ENCODE results near the gene SOX1.
A peak's percentile ranks its signal among the peaks of the same experiment; 100 is the strongest.

The SOX1 gene
- total RNA-seq = 0 to 0.06 (median 0) reads per million in 9 experiments

- peaks cover 50 to 74% of the 10 kb centered on the region in 2 donors for H3K27me3 Mint-ChIP-seq
- ATAC-seq (replicated peaks) (no peak), DNase-seq (no peak)
- peak within 1 kb of the TSS; percentile 4 to 46 for H3K4me3 Mint-ChIP-seq
- H3K36me3 Mint-ChIP-seq (ENCODE audit: insufficient read depth) = no peaks in the 10 kb centered on the region
- peaks cover 0 to 2% of the 10 kb centered on the region in 2 donors for H3K9me3 Mint-ChIP-seq
- H3K4me1 Mint-ChIP-seq (ENCODE audit: low read depth in 2 of 2) = peaks cover 0 to 3% of the 10 kb centered on the region in 2 donors
- H3K27ac Mint-ChIP-seq = no peak within 1 kb of the TSS
Observed at GRCh38 chr13:112067116-112067741, at the start of gene SOX1. SOX1 (plus strand) TSS chr13:112067149; CDS start chr13:112067659, 510 bp downstream.

- no peaks in the 10 kb centered on the region for H3K4me1 Mint-ChIP-seq (ENCODE audit: low read depth in 2 of 2)
- peaks cover 2% of the 10 kb centered on the region for H3K36me3 Mint-ChIP-seq (ENCODE audit: insufficient read depth)
- H3K4me3 Mint-ChIP-seq = no peak overlapping the region
- H3K9me3 Mint-ChIP-seq = peaks cover 0 to 8% of the 10 kb centered on the region in 2 donors
- H3K27ac Mint-ChIP-seq = no peak overlapping the region
- DNase-seq (no peak), ATAC-seq (replicated peaks) (no peak)
- peaks cover 6 to 34% of the 10 kb centered on the region in 2 donors for H3K27me3 Mint-ChIP-seq
Observed at GRCh38 chr13:112024577-112024976, 42.4 kb upstream of the SOX1 start.

- Mint-ChIP-seq H3K4me1 (ENCODE audit: low read depth in 2 of 2) (no peaks in the 10 kb centered on the region), H3K4me3 (no peak overlapping the region), H3K27ac (no peak overlapping the region), H3K36me3 (ENCODE audit: insufficient read depth) (peaks cover 2% of the 10 kb centered on the region), H3K9me3 (peaks cover 0 to 8% of the 10 kb centered on the region in 2 donors), H3K27me3 (peaks cover 6 to 34% of the 10 kb centered on the region in 2 donors)
- ATAC-seq (replicated peaks) = no peak
- no peak for DNase-seq
Observed at GRCh38 chr13:112027250-112027649, 39.7 kb upstream of the SOX1 start.

- H3K27ac Mint-ChIP-seq = no peak overlapping the region
- DNase-seq = no peak
Observed at GRCh38 chr13:112028481-112028880, 38.5 kb upstream of the SOX1 start.

DNA sequence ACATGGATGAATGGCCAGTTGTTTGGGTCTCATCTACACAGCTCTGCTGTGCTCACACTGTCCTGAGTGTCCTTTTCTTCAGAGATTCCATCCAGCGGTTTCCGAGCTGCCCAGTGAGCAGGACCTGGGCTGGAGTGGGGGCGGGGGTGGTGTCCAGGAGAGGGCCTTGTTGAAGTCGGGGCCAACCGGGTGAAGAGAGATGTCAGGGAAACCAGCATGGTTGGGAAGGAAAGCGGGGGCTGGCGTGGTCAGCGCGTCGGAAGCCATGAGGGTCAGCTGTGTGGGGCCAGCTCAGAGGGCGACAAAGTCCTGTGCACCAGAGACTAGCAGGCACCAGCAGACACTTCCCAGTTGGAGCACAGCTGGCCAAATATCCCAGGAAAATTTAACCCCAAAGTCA, 37.8 kb upstream of the SOX1 start:
- no peak for ATAC-seq (replicated peaks)
- no peak for DNase-seq
- Mint-ChIP-seq H3K27ac (no peak overlapping the region), H3K4me3 (no peak overlapping the region), H3K9me3 (peaks cover 0 to 8% of the 10 kb centered on the region in 2 donors), H3K36me3 (ENCODE audit: insufficient read depth) (peaks cover 2% of the 10 kb centered on the region), H3K4me1 (ENCODE audit: low read depth in 2 of 2) (peaks cover 0 to 2% of the 10 kb centered on the region in 2 donors), H3K27me3 (peaks cover 6 to 34% of the 10 kb centered on the region in 2 donors)

More at GRCh38 chr13:112028481-112028880, 38.5 kb upstream of the SOX1 start:
- peaks cover 0 to 8% of the 10 kb centered on the region in 2 donors for H3K9me3 Mint-ChIP-seq
- H3K4me1 Mint-ChIP-seq (ENCODE audit: low read depth in 2 of 2) = peaks cover 0 to 2% of the 10 kb centered on the region in 2 donors
- no peak overlapping the region for H3K4me3 Mint-ChIP-seq
- peaks cover 6 to 34% of the 10 kb centered on the region in 2 donors for H3K27me3 Mint-ChIP-seq
- no peak for ATAC-seq (replicated peaks)
- H3K36me3 Mint-ChIP-seq (ENCODE audit: insufficient read depth) = peaks cover 2% of the 10 kb centered on the region

GRCh38 chr13:112032186-112032993, 34.6 kb upstream of the SOX1 start:
- Mint-ChIP-seq H3K9me3 (peaks cover 0 to 2% of the 10 kb centered on the region in 2 donors), H3K36me3 (ENCODE audit: insufficient read depth) (no peaks in the 10 kb centered on the region), H3K27ac (no peak overlapping the region), H3K27me3 (peaks cover 3 to 15% of the 10 kb centered on the region in 2 donors), H3K4me3 (no peak overlapping the region), H3K4me1 (ENCODE audit: low read depth in 2 of 2) (peaks cover 0 to 2% of the 10 kb centered on the region in 2 donors)
- ATAC-seq (replicated peaks) (no peak), DNase-seq (no peak)

DNA sequence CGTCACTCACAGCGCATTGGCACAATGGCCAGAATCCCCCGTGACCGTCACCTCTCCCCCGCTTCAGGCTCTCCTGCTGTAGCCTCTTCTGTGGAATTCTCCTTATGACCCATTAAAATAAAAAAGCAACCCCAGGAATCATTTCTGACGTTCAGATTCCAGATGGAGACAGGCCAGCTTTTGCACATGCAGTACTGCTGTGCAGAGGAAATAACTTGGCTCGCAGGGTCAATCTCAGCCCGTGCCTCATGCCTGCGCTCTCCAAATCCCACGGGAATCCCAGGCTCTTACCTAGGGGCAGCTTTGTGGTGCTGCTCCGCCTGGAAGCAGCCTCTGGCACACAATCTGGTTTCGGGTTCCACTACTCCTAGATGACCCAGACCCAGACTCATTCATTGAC, 32.7 kb upstream of the SOX1 start:
- peaks cover 13 to 15% of the 10 kb centered on the region in 2 donors for H3K27me3 Mint-ChIP-seq
- peaks cover 0 to 2% of the 10 kb centered on the region in 2 donors for H3K9me3 Mint-ChIP-seq
- no peaks in the 10 kb centered on the region for H3K36me3 Mint-ChIP-seq (ENCODE audit: insufficient read depth)
- ATAC-seq (replicated peaks) (no peak), DNase-seq (no peak)
- H3K4me3 Mint-ChIP-seq = no peak overlapping the region
- peaks cover 0 to 2% of the 10 kb centered on the region in 2 donors for H3K4me1 Mint-ChIP-seq (ENCODE audit: low read depth in 2 of 2)
- H3K27ac Mint-ChIP-seq = no peak overlapping the region

DNA sequence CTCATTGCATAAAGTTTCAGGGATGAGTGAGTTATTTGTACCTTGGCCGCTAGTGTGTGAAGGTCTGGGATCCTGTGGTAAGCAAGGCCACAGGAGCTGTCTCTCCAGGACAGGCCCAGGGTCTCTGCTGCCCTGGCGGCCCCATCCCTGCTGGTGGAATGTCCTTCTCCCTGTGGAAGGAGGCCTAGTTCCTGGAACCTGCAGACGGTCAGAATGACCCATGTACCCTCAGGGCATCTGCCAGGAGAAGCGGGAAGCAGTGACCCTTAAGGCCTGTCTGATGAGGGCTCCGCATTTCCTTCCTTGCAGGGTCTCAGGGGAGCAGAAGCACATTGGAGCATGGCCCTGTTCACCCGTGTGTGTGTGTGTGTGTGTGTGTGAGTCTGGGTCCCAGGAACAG, 32.1 kb upstream of the SOX1 start:
- Mint-ChIP-seq H3K27ac (no peak overlapping the region), H3K4me3 (no peak overlapping the region), H3K27me3 (peaks cover 16 to 21% of the 10 kb centered on the region in 2 donors), H3K9me3 (peaks cover 0 to 2% of the 10 kb centered on the region in 2 donors), H3K36me3 (ENCODE audit: insufficient read depth) (no peaks in the 10 kb centered on the region), H3K4me1 (ENCODE audit: low read depth in 2 of 2) (peaks cover 0 to 2% of the 10 kb centered on the region in 2 donors)
- ATAC-seq (replicated peaks) (no peak), DNase-seq (no peak)

- H3K9me3 Mint-ChIP-seq = peaks cover 5 to 21% of the 10 kb centered on the region in 2 donors
- no peaks in the 10 kb centered on the region for H3K4me1 Mint-ChIP-seq (ENCODE audit: low read depth in 2 of 2)
- no peaks in the 10 kb centered on the region for H3K36me3 Mint-ChIP-seq (ENCODE audit: insufficient read depth)
- H3K4me3 Mint-ChIP-seq = no peak overlapping the region
- no peak for ATAC-seq (replicated peaks)
- no peak overlapping the region for H3K27ac Mint-ChIP-seq
- DNase-seq = no peak
- peaks cover 14 to 33% of the 10 kb centered on the region in 2 donors for H3K27me3 Mint-ChIP-seq
Observed at GRCh38 chr13:112042496-112042895, 24.5 kb upstream of the SOX1 start.

DNA sequence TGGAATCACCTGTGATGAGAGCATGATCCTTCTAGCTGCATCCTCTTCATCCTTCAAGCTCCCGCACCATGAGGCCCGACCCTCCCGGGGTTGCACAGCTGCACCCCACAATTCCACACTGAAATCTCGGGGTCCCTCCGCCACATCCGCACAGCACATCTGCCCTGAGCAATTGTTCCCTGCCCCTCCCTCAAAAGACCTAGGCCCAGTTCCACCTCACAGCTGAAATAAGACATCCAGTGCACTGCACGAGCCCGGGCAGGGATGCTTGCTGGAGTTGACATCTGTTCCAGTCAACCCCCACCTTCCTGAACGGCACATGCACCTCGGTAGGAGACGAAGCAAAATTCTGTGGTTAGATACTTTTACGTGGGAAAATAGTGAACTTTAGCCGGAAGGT, 14.7 kb upstream of the SOX1 start:
- DNase-seq = no peak
- Mint-ChIP-seq H3K4me1 (ENCODE audit: low read depth in 2 of 2) (no peaks in the 10 kb centered on the region), H3K9me3 (peaks cover 7 to 10% of the 10 kb centered on the region in 2 donors), H3K27me3 (peaks cover 64 to 74% of the 10 kb centered on the region in 2 donors), H3K36me3 (ENCODE audit: insufficient read depth) (no peaks in the 10 kb centered on the region), H3K27ac (no peak overlapping the region), H3K4me3 (no peak overlapping the region)
- no peak for ATAC-seq (replicated peaks)

- H3K27me3 Mint-ChIP-seq = peaks cover 55 to 70% of the 10 kb centered on the region in 2 donors
- no peaks in the 10 kb centered on the region for H3K4me1 Mint-ChIP-seq (ENCODE audit: low read depth in 2 of 2)
- no peak overlapping the region for H3K4me3 Mint-ChIP-seq
- H3K36me3 Mint-ChIP-seq (ENCODE audit: insufficient read depth) = no peaks in the 10 kb centered on the region
- H3K27ac Mint-ChIP-seq = no peak overlapping the region
- DNase-seq = no peak
- ATAC-seq (replicated peaks) = no peak
- H3K9me3 Mint-ChIP-seq = no peaks in the 10 kb centered on the region
Observed at GRCh38 chr13:112053167-112053743, 13.7 kb upstream of the SOX1 start.

DNA sequence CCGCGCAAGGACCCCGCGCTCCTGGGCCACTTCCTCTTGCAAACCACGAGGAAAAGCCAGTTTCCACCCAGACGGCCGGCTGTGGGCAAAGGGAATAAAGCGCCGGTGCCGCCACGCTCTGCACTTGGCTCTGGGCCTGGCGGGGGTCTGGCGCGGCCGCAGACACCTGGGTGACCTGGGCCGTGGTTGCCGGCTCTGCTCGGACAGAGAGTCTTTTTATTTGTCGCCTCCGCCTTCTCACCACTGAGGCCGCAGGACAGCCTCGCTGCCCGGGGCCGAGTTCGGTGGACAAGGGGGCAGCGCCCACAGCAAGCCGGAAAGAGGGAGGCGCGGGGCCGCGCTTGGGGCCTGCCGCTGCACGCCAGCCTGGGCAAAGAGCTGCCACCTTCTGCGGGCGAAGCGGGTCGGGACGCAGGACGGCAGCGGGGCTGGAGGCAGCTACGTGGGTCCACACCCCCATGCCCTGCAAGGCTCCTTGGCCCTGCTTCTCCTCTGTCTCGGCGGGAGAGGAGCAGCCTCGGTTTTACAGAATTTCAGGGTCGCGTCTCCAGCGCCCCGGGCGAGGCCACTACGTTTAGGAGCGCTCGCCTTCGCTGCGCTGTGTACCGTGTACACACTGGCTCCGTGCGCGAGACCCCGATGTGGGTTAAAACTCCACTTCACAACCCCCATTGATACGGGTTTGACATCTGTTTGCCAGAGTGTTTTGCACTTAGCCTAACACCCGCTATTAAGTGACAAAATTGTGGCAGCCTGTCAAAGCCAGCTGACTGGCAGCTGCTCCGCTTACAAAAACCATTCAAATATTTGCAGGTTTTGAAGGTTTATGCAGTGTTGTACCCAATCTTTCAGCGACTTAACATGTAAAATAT, 13.0 kb upstream of the SOX1 start:
- no peak overlapping the region for H3K4me3 Mint-ChIP-seq
- H3K36me3 Mint-ChIP-seq (ENCODE audit: insufficient read depth) = no peaks in the 10 kb centered on the region
- ATAC-seq (replicated peaks) (no peak), DNase-seq (no peak)
- peaks cover 61 to 74% of the 10 kb centered on the region in 2 donors for H3K27me3 Mint-ChIP-seq
- H3K27ac Mint-ChIP-seq = no peak overlapping the region
- H3K4me1 Mint-ChIP-seq (ENCODE audit: low read depth in 2 of 2) = no peaks in the 10 kb centered on the region
- no peaks in the 10 kb centered on the region for H3K9me3 Mint-ChIP-seq

- no peak overlapping the region for H3K27ac Mint-ChIP-seq
- H3K4me3 Mint-ChIP-seq = no peak overlapping the region
- H3K27me3 Mint-ChIP-seq = peaks cover 67 to 81% of the 10 kb centered on the region in 2 donors
- ATAC-seq (replicated peaks) (no peak), DNase-seq (no peak)
- H3K4me1 Mint-ChIP-seq (ENCODE audit: low read depth in 2 of 2) = peaks cover 0 to 2% of the 10 kb centered on the region in 2 donors
- no peaks in the 10 kb centered on the region for H3K9me3 Mint-ChIP-seq
- H3K36me3 Mint-ChIP-seq (ENCODE audit: insufficient read depth) = no peaks in the 10 kb centered on the region
Observed at GRCh38 chr13:112054616-112055015, 12.3 kb upstream of the SOX1 start.
